SK-N-MC (cell line): Measurements from ENCODE around the gene FBLN2.

ENCODE experiments used
- DNase-seq: peaks from one replicate; pipeline ENCODE4 v3.0.0-alpha.2; 2011; ENCODE audit warnings: low read depth, low spot score
- H3K27ac ChIP-seq: fragments of 200-600 bp; sonication (generic); 2 replicates; pipeline ENCODE4 v1.5.1; 2016; ENCODE audit warnings: mixed run types
- H3K36me3 ChIP-seq: fragments of 200-600 bp; sonication (generic); 2 replicates; pipeline ENCODE4 v1.6.1; 2017; ENCODE audit warnings: antibody characterized with exemption, low read length, mixed read lengths; ENCODE audit not compliant: insufficient read depth
- H3K4me3 ChIP-seq: fragments of 200-600 bp; sonication (generic); 2 replicates; pipeline ENCODE4 v1.5.1; 2016
- H3K9ac ChIP-seq: fragments of 200-600 bp; sonication (generic); 2 replicates; pipeline ENCODE4 v1.8.0; 2017; ENCODE audit warnings: mixed run types, mixed read lengths; ENCODE audit not compliant: insufficient read length
- H3K9me3 ChIP-seq: fragments of 200-600 bp; sonication (generic); 2 replicates; pipeline ENCODE4 v1.6.1; 2017; ENCODE audit warnings: low read depth, mild to moderate bottlenecking, antibody characterized with exemption, low read length, moderate library complexity, mixed read lengths
- EZH2 ChIP-seq: fragments of 200-600 bp; sonication (generic); IDR thresholded peaks from one replicate; pipeline ENCODE4 v1.6.1; 2017; ENCODE audit warnings: antibody characterized with exemption
- FOXP2 ChIP-seq: optimal IDR thresholded peaks from 2 replicates; pipeline ENCODE3; 2011; ENCODE audit warnings: mild to moderate bottlenecking, moderate library complexity; ENCODE audit not compliant: insufficient read depth; ENCODE audit errors: extremely low read length, control extremely low read depth
- POLR2AphosphoS5 ChIP-seq: IDR thresholded peaks from 2 replicates; pipeline ENCODE4 v1.6.1; 2012; ENCODE audit warnings: mild to moderate bottlenecking, low read depth, low read length, borderline replicate concordance

Gene FBLN2

DNA sequence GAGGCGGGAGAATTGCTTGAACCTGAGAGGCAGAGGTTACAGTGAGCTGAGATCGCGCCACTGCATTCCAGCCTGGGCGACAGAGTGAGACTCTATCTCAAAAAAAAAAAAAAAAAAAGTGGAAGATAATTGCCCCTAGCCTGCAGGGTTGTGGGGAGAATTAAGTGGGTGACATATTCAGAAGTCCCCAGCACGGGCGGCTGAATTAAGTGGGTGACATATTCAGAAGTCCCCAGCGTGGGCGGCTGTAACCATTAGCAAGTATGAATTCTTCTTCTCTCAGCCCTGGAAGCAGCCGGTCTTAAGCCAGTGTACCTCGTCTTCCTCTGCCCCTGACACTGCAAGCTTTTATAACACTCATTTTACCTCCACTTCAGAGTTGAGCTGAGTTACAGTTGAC, 44.7 kb downstream of the FBLN2 start:
- H3K27ac ChIP-seq, result no peak overlapping the region
- H3K9me3 ChIP-seq, result no peaks in the 10 kb centered on the region
- no peak overlapping the region for H3K4me3 ChIP-seq
- no peaks in the 10 kb centered on the region for H3K36me3 ChIP-seq
- no peak overlapping the region for H3K9ac ChIP-seq
- TF ChIP-seq EZH2 (no peak), POLR2AphosphoS5 (no peak), FOXP2 (no peak)
- no peak for DNase-seq

DNA sequence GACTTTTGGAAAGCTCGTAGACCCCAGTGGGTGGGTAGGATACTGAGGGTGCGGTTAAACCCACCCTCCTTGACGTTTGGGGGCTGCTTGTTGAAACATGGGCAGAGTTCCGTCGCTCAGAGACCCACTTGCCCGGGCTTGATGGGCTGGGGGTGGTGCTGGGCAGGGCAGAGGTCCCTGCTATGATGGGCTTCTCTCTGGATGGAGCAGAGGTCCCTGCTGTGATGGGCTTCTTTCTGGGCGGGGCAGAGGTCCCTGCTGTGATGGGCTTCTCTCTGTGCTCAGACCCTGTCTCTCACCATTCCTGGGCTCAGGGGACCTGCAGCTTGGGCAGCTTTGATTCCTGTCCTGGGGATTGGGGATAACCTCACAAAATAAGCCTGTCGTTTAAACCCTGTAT, 45.2 kb downstream of the FBLN2 start:
- Histone ChIP-seq H3K36me3 (no peaks in the 10 kb centered on the region), H3K9ac (no peak overlapping the region), H3K27ac (no peak overlapping the region), H3K4me3 (no peak overlapping the region), H3K9me3 (no peaks in the 10 kb centered on the region)
- TF ChIP-seq EZH2 (no peak), POLR2AphosphoS5 (no peak), FOXP2 (no peak)
- DNase-seq, result no peak

DNA sequence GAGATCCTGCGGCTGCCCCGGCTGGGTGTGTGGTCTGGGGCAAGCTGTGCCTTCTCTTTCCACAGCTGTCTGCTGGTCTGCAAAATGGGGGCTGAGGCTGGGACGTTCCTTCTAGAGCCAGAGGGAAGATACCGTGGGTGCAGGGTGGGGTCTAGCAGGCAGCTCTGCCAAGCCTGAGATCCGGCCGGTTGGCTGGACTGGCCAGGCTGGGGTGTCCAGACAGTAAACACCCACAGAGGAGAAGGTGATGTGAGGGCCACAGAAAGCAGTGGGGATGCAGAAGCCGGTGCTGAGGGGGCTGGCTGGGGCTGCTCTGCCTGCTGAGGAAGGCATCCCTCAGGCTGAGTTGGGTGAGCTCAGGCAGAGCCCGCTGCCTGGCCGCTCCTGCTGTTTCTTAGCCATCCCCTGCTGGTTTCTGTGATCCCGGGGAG, 46.1 kb downstream of the FBLN2 start:
- no peak for TF ChIP-seq POLR2AphosphoS5
- TF ChIP-seq EZH2, result no peak
- no peak for TF ChIP-seq FOXP2
- no peaks in the 10 kb centered on the region for H3K36me3 ChIP-seq
- DNase-seq, result no peak
- H3K9ac ChIP-seq, result no peak overlapping the region
- H3K27ac ChIP-seq, result no peak overlapping the region
- no peaks in the 10 kb centered on the region for H3K9me3 ChIP-seq
- H3K4me3 ChIP-seq, result no peak overlapping the region

DNA sequence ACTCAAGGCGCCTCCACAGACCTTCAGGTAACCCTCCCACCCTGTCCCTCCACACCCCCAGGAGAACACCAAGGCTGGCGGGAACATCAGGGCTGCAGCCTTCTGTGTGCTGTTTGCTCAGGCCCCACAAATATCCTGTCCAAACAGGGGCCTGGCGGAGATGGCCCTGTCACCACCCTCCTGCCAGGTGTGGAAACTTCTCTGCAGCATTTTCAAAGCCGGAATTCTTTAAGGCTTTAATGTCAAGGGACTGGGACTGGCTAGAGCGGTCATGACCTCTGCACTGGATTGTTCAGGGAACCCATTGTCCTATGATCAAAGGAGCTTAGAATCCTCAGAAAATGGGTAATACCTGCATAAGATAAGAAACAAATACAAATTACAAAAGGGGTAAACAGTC, 46.6 kb downstream of the FBLN2 start:
- no peak overlapping the region for H3K4me3 ChIP-seq
- H3K36me3 ChIP-seq, result no peaks in the 10 kb centered on the region
- H3K9ac ChIP-seq, result no peak overlapping the region
- no peaks in the 10 kb centered on the region for H3K9me3 ChIP-seq
- no peak overlapping the region for H3K27ac ChIP-seq
- no peak for TF ChIP-seq FOXP2
- no peak for TF ChIP-seq EZH2
- TF ChIP-seq POLR2AphosphoS5, result no peak
- DNase-seq, result no peak

DNA sequence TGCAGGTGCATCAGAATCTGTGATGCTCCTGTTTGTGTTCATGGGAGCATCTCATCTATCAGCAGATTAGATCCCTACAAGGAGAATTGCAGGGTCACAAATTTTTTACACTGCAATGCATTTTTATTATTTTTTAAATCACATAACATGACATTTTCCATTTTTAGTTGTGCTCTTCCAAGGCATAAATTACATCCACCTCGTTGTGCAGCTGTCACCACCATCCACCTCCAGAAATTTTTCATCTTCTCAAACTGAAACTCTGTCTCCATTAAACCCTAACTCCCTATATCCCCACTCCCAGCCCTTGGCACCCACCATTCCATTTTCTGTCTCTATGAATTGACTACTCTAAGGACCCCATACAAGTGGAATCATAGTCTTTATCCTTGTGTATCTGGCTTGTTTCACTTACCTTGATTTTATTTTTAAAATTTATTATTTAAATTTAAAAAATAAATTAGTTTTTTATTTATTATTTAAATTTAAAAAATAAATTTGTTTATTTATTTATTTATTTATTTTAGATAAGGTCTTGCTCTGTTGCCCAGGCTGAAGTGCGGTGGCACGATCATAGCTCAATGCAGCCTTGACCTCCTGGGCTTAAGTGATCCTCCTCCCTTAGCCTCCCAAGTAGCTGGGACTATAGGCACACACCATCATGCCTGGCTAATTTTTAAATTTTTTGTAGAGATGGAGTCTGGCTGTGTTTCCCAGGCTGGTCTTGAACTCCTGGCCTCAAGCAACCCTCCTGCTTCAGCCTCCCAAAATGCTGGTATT, 47.7 kb downstream of the FBLN2 start:
- Histone ChIP-seq H3K4me3 (no peak overlapping the region), H3K27ac (no peak overlapping the region), H3K9me3 (no peaks in the 10 kb centered on the region), H3K9ac (no peak overlapping the region), H3K36me3 (no peaks in the 10 kb centered on the region)
- no peak for DNase-seq
- no peak for TF ChIP-seq EZH2
- no peak for TF ChIP-seq FOXP2
- TF ChIP-seq POLR2AphosphoS5, result no peak

DNA sequence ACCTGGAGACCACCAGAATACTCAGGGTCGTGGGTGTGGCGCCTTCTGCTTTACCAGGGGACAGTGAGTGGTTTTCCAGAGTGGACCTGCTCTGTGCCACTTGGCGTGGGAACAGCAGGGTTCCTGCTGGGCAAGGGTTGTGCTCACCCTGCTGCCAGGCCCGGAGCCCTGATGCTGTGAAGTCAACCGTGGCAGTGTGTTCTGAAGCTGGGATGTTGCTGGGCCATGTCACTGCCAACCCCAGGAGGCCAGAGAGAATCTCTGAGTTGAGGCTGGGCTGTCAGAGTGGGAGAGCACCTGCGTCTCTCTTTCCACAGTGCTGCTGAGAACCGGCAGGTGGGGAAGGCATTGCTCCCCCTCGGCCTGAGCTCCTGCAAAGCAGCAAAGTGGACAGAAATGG, 48.7 kb downstream of the FBLN2 start:
- Histone ChIP-seq H3K36me3 (no peaks in the 10 kb centered on the region), H3K9ac (no peak overlapping the region), H3K27ac (no peak overlapping the region), H3K4me3 (no peak overlapping the region), H3K9me3 (no peaks in the 10 kb centered on the region)
- no peak for DNase-seq
- TF ChIP-seq EZH2 (no peak), FOXP2 (no peak), POLR2AphosphoS5 (no peak)

DNA sequence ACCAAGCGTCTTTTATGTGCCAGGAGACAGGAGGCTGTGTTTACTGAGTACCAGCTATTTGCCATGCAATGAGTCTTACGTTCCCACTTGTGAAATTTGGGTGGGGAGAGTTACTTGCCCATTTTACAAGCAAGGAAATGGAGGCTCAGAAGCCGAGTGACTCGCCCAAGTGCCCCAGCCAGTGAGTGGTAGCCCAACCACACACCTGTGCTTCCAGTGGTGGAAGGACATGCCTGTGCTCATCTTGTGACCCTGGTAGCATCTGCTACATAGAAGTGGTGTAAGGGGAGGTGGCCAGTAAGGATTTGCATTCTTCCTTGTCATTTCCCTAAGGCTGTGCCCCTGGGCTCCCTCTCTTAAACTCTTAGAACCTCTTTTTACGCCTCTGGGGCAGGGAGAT, 49.3 kb downstream of the FBLN2 start:
- no peak overlapping the region for H3K27ac ChIP-seq

DNA sequence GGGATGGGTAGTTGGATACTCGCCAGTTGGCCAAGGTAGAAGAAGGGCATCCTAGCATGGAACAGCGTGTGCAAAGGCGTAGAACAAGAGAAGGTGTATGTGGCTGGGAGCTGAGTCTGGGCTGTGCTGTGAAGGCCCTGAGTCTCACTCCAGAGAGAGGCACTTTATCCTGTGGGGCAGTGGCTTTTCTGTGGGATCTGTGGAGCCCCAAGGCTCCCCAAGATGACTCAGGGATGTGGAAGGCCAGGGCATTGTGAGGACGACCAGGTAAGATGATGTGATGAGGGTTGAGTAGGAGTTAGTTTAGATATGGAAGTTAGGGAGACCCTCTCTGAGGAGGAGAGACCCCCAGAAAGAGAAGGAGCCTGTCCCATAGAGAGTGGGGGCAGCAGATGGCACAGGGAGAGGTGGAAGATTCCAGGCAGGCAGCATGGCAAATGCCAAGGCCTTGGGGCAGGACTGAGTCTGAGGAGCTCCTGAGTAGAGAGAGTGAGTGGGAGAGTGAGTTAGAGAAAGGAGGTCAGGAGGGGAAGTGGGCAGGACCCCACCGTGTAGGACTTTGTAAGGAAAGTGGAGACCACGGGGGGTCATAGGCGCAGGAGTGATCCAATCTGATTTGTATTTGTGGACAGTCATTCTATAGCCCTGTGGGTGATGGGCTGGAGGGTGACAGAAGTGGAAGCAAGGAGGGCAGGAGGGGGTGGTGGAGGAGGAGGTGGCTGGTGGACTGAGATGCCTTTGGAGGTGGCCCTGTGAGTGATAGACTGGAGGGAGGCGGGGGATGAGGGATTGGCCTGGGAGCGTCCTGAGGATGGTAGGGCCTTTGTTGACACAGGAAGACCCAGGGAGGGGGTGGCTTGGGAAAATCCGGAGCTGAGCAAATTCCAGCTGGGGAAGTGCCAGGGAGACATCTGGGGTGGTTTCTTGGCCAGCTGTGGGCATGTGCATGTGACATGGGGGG, 50.3 kb downstream of the FBLN2 start:
- TF ChIP-seq FOXP2 (no peak), EZH2 (no peak), POLR2AphosphoS5 (no peak)
- no peak overlapping the region for H3K27ac ChIP-seq
- H3K9ac ChIP-seq, result no peak overlapping the region
- no peak overlapping the region for H3K4me3 ChIP-seq
- DNase-seq, result no peak
- no peaks in the 10 kb centered on the region for H3K36me3 ChIP-seq
- no peaks in the 10 kb centered on the region for H3K9me3 ChIP-seq

More for the DNA sequence above, 49.3 kb downstream of the FBLN2 start:
- Histone ChIP-seq H3K9ac (no peak overlapping the region), H3K4me3 (no peak overlapping the region), H3K36me3 (no peaks in the 10 kb centered on the region), H3K9me3 (no peaks in the 10 kb centered on the region)
- no peak for DNase-seq
- TF ChIP-seq POLR2AphosphoS5 (no peak), EZH2 (no peak), FOXP2 (no peak)
